Measurements from ENCODE around the gene FRMD5.

Gene FRMD5

GRCh38 chr15:43934480-43934879, 260.6 kb downstream of the FRMD5 start:
- no peaks in the 10 kb centered on the region for H3K27me3 ChIP-seq (ENCODE audit: control insufficient read depth, insufficient read depth, low read length)
- H3K36me3 ChIP-seq (ENCODE audit: control insufficient read depth, low read depth, low read length): no peaks in the 10 kb centered on the region
- peaks cover 21% of the 10 kb centered on the region for H3K4me1 ChIP-seq (ENCODE audit: control insufficient read depth, low read depth, low read length)
- H3K27ac ChIP-seq (ENCODE audit: low read length): no peak overlapping the region
- no peak overlapping the region for H3K9ac ChIP-seq (ENCODE audit: low read length)
- H3K9me3 ChIP-seq (ENCODE audit: control insufficient read depth, low read depth, low read length): no peaks in the 10 kb centered on the region
- H3K4me3 ChIP-seq (ENCODE audit: low read length): no peak overlapping the region

- no peaks in the 10 kb centered on the region for H3K9me3 ChIP-seq (ENCODE audit: control insufficient read depth, low read depth, low read length)
- no peak overlapping the region for H3K27ac ChIP-seq (ENCODE audit: low read length)
- peaks cover 35% of the 10 kb centered on the region for H3K4me1 ChIP-seq (ENCODE audit: control insufficient read depth, low read depth, low read length)
- H3K4me3 ChIP-seq (ENCODE audit: low read length): no peak overlapping the region
- H3K9ac ChIP-seq (ENCODE audit: low read length): no peak overlapping the region
- H3K27me3 ChIP-seq (ENCODE audit: control insufficient read depth, insufficient read depth, low read length): no peaks in the 10 kb centered on the region
- H3K36me3 ChIP-seq (ENCODE audit: control insufficient read depth, low read depth, low read length): no peaks in the 10 kb centered on the region
These were observed 262.2 kb downstream of the FRMD5 start for GRCh38 chr15:43932907-43933306.

GRCh38 chr15:43931790-43932435, 263.2 kb downstream of the FRMD5 start:
- no peak overlapping the region for H3K27ac ChIP-seq (ENCODE audit: low read length)
- peaks cover 45% of the 10 kb centered on the region for H3K4me1 ChIP-seq (ENCODE audit: control insufficient read depth, low read depth, low read length)
- no peaks in the 10 kb centered on the region for H3K27me3 ChIP-seq (ENCODE audit: control insufficient read depth, insufficient read depth, low read length)
- no peak overlapping the region for H3K9ac ChIP-seq (ENCODE audit: low read length)
- no peak overlapping the region for H3K4me3 ChIP-seq (ENCODE audit: low read length)
- no peaks in the 10 kb centered on the region for H3K36me3 ChIP-seq (ENCODE audit: control insufficient read depth, low read depth, low read length)
- no peaks in the 10 kb centered on the region for H3K9me3 ChIP-seq (ENCODE audit: control insufficient read depth, low read depth, low read length)

GRCh38 chr15:43931119-43931518, 264.0 kb downstream of the FRMD5 start:
- no peaks in the 10 kb centered on the region for H3K9me3 ChIP-seq (ENCODE audit: control insufficient read depth, low read depth, low read length)
- no peaks in the 10 kb centered on the region for H3K27me3 ChIP-seq (ENCODE audit: control insufficient read depth, insufficient read depth, low read length)
- H3K36me3 ChIP-seq (ENCODE audit: control insufficient read depth, low read depth, low read length): no peaks in the 10 kb centered on the region
- H3K27ac ChIP-seq (ENCODE audit: low read length): no peak overlapping the region
- peaks cover 53% of the 10 kb centered on the region for H3K4me1 ChIP-seq (ENCODE audit: control insufficient read depth, low read depth, low read length)
- no peak overlapping the region for H3K4me3 ChIP-seq (ENCODE audit: low read length)
- no peak overlapping the region for H3K9ac ChIP-seq (ENCODE audit: low read length)

- no peak overlapping the region for H3K4me3 ChIP-seq (ENCODE audit: low read length)
- H3K36me3 ChIP-seq (ENCODE audit: control insufficient read depth, low read depth, low read length): no peaks in the 10 kb centered on the region
- no peaks in the 10 kb centered on the region for H3K9me3 ChIP-seq (ENCODE audit: control insufficient read depth, low read depth, low read length)
- no peak overlapping the region for H3K27ac ChIP-seq (ENCODE audit: low read length)
- H3K9ac ChIP-seq (ENCODE audit: low read length): no peak overlapping the region
- no peaks in the 10 kb centered on the region for H3K27me3 ChIP-seq (ENCODE audit: control insufficient read depth, insufficient read depth, low read length)
- H3K4me1 ChIP-seq (ENCODE audit: control insufficient read depth, low read depth, low read length): peaks cover 58% of the 10 kb centered on the region
These were observed 264.5 kb downstream of the FRMD5 start for GRCh38 chr15:43930556-43930955.

- Histone ChIP-seq H3K36me3 (ENCODE audit: control insufficient read depth, low read depth, low read length) (no peaks in the 10 kb centered on the region), H3K4me1 (ENCODE audit: control insufficient read depth, low read depth, low read length) (peaks cover 60% of the 10 kb centered on the region), H3K27ac (ENCODE audit: low read length) (no peak overlapping the region), H3K9me3 (ENCODE audit: control insufficient read depth, low read depth, low read length) (no peaks in the 10 kb centered on the region), H3K27me3 (ENCODE audit: control insufficient read depth, insufficient read depth, low read length) (no peaks in the 10 kb centered on the region), H3K9ac (ENCODE audit: low read length) (no peak overlapping the region), H3K4me3 (ENCODE audit: low read length) (no peak overlapping the region)
These were observed 265.0 kb downstream of the FRMD5 start for GRCh38 chr15:43930079-43930478.

- no peaks in the 10 kb centered on the region for H3K36me3 ChIP-seq (ENCODE audit: control insufficient read depth, low read depth, low read length)
- peak overlapping the region; percentile 28 for H3K4me3 ChIP-seq (ENCODE audit: low read length)
- no peaks in the 10 kb centered on the region for H3K9me3 ChIP-seq (ENCODE audit: control insufficient read depth, low read depth, low read length)
- no peaks in the 10 kb centered on the region for H3K27me3 ChIP-seq (ENCODE audit: control insufficient read depth, insufficient read depth, low read length)
- no peak overlapping the region for H3K9ac ChIP-seq (ENCODE audit: low read length)
- no peak overlapping the region for H3K27ac ChIP-seq (ENCODE audit: low read length)
- peaks cover 60% of the 10 kb centered on the region for H3K4me1 ChIP-seq (ENCODE audit: control insufficient read depth, low read depth, low read length)
These were observed 266.9 kb downstream of the FRMD5 start for GRCh38 chr15:43928152-43928551.

GRCh38 chr15:43927203-43927602, 267.9 kb downstream of the FRMD5 start:
- no peak overlapping the region for H3K27ac ChIP-seq (ENCODE audit: low read length)
- no peaks in the 10 kb centered on the region for H3K36me3 ChIP-seq (ENCODE audit: control insufficient read depth, low read depth, low read length)
- no peaks in the 10 kb centered on the region for H3K27me3 ChIP-seq (ENCODE audit: control insufficient read depth, insufficient read depth, low read length)
- peak overlapping the region; percentile 28 for H3K4me3 ChIP-seq (ENCODE audit: low read length)
- no peak overlapping the region for H3K9ac ChIP-seq (ENCODE audit: low read length)
- H3K9me3 ChIP-seq (ENCODE audit: control insufficient read depth, low read depth, low read length): no peaks in the 10 kb centered on the region
- peaks cover 56% of the 10 kb centered on the region for H3K4me1 ChIP-seq (ENCODE audit: control insufficient read depth, low read depth, low read length)

- Histone ChIP-seq H3K9ac (ENCODE audit: low read length) (no peak overlapping the region), H3K4me3 (ENCODE audit: low read length) (no peak overlapping the region), H3K9me3 (ENCODE audit: control insufficient read depth, low read depth, low read length) (no peaks in the 10 kb centered on the region), H3K27me3 (ENCODE audit: control insufficient read depth, insufficient read depth, low read length) (no peaks in the 10 kb centered on the region), H3K27ac (ENCODE audit: low read length) (no peak overlapping the region), H3K36me3 (ENCODE audit: control insufficient read depth, low read depth, low read length) (no peaks in the 10 kb centered on the region), H3K4me1 (ENCODE audit: control insufficient read depth, low read depth, low read length) (peaks cover 51% of the 10 kb centered on the region)
These were observed 271.5 kb downstream of the FRMD5 start for GRCh38 chr15:43923553-43923952.

GRCh38 chr15:43922021-43922420, 273.1 kb downstream of the FRMD5 start:
- H3K9me3 ChIP-seq (ENCODE audit: control insufficient read depth, low read depth, low read length): no peaks in the 10 kb centered on the region

GRCh38 chr15:43920815-43921214, 274.3 kb downstream of the FRMD5 start:
- Histone ChIP-seq H3K4me3 (ENCODE audit: low read length) (no peak overlapping the region), H3K9me3 (ENCODE audit: control insufficient read depth, low read depth, low read length) (no peaks in the 10 kb centered on the region), H3K9ac (ENCODE audit: low read length) (no peak overlapping the region), H3K27me3 (ENCODE audit: control insufficient read depth, insufficient read depth, low read length) (no peaks in the 10 kb centered on the region), H3K27ac (ENCODE audit: low read length) (no peak overlapping the region), H3K36me3 (ENCODE audit: control insufficient read depth, low read depth, low read length) (no peaks in the 10 kb centered on the region), H3K4me1 (ENCODE audit: control insufficient read depth, low read depth, low read length) (peaks cover 26% of the 10 kb centered on the region)

More at GRCh38 chr15:43922021-43922420, 273.1 kb downstream of the FRMD5 start:
- H3K27me3 ChIP-seq (ENCODE audit: control insufficient read depth, insufficient read depth, low read length): no peaks in the 10 kb centered on the region
- H3K4me3 ChIP-seq (ENCODE audit: low read length): no peak overlapping the region
- H3K4me1 ChIP-seq (ENCODE audit: control insufficient read depth, low read depth, low read length): peaks cover 38% of the 10 kb centered on the region
- no peak overlapping the region for H3K27ac ChIP-seq (ENCODE audit: low read length)
- H3K9ac ChIP-seq (ENCODE audit: low read length): no peak overlapping the region
- no peaks in the 10 kb centered on the region for H3K36me3 ChIP-seq (ENCODE audit: control insufficient read depth, low read depth, low read length)

GRCh38 chr15:43920254-43920600, 274.8 kb downstream of the FRMD5 start:
- H3K4me3 ChIP-seq (ENCODE audit: low read length): no peak overlapping the region
- no peak overlapping the region for H3K27ac ChIP-seq (ENCODE audit: low read length)
- no peaks in the 10 kb centered on the region for H3K27me3 ChIP-seq (ENCODE audit: control insufficient read depth, insufficient read depth, low read length)
- H3K9ac ChIP-seq (ENCODE audit: low read length): no peak overlapping the region
- H3K36me3 ChIP-seq (ENCODE audit: control insufficient read depth, low read depth, low read length): no peaks in the 10 kb centered on the region
- no peaks in the 10 kb centered on the region for H3K9me3 ChIP-seq (ENCODE audit: control insufficient read depth, low read depth, low read length)
- H3K4me1 ChIP-seq (ENCODE audit: control insufficient read depth, low read depth, low read length): peaks cover 21% of the 10 kb centered on the region
